HG02943 (cell line): ENCODE measurements around the gene STARD3.

Source experiments
- ATAC-seq: cut with Tn5 transposase; IDR thresholded peaks from one replicate; pipeline ENCODE4 v1.9.1; 2021; ENCODE audit warnings: mild to moderate bottlenecking, low read depth, moderate library complexity; ENCODE audit not compliant: unreplicated experiment

Gene STARD3

DNA sequence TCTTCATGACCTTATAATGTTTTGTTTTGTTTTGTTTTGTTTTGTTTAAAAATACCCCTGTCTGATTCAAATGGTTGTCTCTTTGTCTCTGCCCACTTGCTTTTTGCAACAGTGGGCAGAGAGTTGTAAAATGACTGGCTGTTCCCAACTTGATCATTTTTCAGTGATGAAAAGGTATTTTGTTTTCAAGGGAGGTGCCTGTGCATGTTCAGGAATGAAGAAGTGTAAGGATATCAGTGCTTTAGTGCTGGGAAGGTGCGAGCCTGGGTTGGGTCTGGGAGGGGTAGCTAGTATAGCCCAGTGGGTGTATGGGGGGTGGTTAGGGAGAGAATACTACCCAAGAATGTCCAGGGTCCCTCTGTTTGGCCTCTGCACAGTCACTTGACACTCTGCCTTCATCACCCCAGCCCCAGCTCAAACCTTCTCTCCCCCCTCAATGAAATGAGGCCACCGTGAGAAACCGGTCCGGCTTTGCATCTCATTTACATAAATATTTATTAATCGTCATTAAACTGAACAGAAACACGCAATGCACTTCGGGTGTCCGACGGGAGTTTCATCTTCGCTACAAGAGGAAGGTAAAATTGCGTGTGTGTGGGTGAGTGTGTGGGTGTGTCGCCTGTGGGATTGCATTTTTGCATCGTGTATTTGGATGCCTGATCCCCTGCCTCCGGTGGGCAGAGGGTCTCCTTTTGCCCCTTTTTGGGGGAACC is 33.5 kb upstream of the STARD3 start:
- ATAC-seq, result no peak

DNA sequence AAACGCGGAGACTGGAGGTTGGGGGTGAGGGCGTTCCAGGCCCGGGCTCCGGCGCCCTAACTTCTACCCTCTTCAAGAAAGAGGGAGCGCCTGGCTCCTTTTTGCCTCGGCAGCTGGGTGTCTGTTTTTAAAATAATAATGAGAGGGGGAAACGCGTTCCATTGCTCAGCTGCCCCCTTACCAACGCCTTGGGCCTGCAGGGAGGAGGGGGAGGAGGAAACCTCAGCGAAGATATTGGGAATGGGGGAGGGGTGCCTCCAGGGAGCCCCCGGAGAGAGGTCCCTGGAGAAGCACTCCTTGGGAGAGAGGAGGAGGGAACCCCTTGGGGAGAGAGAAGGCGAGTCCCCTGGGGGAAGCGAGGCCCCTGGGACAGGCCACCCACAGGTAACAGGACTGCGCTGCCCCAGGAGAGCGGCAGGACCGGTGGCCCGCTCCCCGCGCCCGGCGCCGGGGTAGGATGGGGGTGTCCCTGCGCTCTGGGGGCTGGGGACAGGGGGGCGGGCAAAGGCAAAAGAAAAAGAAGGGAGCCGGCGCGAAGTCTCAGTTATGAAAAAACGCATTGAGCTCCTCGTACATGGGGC is 31.9 kb upstream of the STARD3 start:
- no peak for ATAC-seq

DNA sequence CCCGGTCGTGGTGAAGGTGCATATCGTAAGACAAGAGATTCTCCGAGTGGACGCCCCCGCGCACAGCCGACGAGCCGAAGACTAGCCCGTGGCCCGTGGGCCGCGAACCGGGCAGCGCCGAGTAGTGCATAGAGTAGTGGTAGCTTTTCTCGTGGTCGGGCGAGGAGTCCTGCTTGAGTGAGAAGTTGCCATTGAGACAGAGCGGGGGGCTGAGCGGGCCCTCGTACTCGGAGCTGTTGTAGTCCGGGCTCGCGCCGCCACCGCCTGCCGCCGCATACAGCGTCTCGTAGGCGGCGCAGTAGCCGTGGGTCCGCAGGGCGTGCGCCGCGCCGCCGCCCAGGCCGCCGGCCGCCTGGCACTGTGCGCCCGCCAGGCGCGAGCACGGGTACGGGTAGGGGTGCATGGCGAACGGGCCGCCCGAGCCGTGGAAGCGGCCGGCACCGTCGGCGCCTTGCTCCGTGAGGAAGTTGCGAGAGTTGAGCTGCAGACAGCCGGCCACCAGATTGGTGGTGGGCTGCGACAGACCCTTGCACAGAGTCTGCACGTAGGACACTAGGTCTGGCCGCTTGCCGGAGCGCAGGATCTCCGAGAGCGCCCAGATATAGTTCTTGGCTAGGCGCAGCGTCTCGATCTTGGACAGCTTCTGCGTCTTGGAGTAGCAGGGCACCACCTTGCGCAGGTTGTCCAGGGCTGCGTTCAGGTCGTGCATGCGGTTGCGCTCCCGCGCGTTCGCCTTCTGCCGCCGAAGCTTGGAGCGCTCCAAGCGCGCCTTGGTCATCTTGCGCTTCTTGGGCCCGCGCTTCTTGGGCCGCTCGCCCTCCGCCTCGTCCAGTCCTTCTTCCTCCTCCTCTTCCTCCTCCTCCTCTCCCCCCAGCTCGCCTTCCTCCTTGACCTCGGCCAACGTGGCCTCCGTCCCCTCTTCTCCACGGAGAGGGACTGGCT is 31.2 kb upstream of the STARD3 start:
- no peak for ATAC-seq

DNA sequence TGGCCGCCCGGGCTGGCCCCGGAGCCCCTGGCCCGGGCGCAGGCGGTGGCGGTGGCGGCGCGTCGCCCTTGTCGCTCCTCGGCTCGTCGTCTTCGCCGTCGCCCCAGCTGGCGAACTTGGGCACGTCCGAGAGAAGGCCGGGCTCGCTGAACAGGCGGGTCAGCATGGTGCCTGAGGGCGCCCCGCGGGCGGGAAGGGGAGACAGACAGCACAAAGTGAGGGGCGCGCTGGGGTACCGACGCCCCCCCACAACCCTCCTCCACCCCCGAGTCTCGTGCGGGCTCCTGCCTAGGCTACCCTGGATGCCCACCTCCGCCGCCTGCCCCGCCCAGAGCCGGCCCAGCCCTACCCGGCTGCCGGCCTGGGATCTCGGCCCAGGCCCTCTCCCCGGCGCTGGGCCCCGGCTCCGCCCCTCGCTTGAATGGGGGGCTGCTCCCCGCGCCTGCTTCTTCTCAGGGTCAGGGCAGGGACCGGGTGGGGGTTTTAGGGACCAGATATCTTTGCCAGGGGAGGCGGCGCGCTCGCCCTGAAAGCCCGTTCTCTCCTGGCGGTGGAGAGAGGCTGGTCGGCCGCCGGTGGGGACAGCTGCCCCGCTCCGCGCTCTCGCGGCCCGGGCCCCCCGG is 30.4 kb upstream of the STARD3 start:
- ATAC-seq, result no peak

DNA sequence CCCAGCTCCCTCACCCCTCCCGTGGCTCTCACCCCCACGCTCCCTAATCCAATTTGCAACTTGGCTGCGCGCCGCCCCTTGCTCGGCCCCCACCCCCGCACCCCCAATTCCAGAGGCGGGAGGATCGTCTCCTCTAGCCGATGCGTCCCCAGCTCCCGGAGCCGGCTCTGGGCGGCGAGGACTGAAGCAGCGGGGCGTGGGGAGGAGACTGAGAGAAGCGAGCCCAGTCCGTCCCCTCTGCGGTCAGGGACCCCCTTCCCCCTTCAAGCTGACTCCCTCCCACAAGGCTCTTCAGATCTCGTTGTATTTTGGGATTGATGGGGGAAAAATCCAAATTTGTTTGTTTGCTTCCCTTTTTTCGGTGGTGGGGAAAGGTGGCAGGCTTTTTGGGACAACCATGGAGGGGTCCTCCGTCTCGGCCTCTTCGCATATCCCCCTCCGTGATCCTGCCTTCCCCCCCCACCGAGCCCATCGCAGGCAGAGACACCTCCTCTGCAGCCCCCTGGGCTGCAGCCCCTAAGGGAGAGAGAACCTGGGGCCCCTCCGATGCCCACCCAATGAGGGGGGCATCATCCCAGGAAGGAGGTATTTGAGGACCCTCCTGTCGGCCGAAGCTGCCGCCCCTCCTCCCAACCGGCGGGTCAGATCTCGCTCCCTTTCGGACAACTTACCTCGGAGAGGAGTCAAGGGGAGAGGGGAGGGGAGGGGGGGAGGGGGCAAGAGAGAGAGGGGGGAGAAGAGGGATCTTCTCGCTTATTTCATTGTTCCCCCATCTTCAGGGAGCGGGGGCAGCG is 29.7 kb upstream of the STARD3 start:
- ATAC-seq, result no peak

DNA sequence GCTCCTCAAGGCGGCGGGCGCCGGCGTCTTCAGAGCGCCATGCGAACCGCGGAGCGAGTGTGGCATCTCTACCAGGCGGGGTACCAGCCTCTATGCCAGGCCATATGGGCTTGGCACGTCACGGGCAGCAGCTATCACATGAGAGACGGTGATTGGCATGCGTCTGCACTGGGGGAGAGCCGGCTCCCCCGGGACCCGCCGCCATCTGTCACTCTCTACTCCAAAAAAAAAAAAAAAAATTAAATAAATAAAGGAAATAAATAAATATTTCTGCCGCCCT is 29.2 kb upstream of the STARD3 start, which contains the start of gene NEUROD2:
TSS of gene NEUROD2 (minus strand) at position 70 of the 280 bp plus-strand sequence. CDS start 1,321 bp downstream, outside the sequence.
- no peak for ATAC-seq

DNA sequence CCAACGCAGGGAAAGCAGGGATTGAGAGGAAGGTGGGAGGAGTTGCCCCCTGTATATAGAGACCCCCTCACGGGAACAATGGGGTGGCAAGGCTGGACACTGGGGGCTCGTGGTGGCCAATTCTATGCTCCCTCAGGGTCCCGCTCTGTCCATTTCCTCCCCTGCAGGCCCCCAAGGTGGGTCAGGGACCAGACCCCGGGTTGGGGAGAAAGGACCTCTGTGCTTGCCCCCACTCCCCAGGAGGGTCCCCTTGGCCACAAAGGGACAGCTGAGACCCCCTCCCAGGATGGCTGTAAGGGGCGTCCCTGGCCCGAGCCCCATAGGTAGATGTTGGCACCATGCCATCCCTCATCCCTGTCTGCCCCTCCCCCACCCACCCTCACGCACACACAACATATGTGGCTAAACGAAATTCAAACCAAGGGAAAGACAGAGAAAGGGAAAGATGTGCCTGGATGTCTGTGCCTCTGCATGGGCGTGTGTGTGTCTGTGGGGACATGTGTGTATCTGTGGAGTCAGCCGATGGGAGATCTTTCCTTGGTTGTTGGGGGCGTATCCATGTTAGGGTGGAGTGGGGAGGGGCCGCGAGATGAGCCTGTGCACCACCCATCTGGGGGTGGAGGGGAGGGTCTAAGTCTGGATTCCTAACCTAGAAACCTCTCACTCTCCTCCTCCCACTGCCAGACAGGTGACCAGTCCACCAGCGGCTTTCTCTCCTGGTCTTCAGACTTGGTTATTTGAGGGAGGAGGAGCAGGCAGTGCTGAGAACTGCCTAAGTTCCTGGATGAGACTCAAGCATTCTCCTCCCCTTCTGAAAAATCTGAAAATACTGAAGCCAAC is 28.6 kb upstream of the STARD3 start:
- no peak for ATAC-seq

DNA sequence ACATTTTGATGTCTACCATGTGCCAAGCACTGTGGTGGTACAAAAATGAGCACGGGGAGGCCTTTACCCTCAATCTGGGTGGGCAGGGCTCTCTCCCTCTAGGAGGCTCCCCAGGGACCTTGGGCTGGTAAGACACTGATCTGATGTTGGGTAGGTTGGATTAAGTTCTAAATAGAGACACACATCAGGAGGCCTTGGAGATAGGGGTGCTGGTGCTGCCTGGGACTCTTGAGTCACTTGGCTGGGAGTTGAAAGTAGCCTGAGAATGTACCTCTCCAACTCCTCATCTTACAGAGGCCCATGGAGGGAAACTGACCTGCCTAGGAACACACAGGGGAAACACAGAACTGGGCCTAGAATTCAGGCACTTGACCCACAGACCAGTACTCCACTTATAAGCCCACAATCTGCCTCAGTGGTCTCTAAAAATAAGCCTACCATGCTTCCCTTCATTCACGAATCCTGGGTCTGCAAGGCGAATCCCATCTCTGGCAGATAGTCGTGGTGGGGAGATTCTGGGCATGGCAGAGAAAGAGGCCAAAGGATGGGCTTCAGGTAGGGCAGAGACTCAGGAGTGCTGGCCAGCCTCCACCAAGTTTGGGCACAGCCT is 27.4 kb upstream of the STARD3 start:
- ATAC-seq, result no peak

DNA sequence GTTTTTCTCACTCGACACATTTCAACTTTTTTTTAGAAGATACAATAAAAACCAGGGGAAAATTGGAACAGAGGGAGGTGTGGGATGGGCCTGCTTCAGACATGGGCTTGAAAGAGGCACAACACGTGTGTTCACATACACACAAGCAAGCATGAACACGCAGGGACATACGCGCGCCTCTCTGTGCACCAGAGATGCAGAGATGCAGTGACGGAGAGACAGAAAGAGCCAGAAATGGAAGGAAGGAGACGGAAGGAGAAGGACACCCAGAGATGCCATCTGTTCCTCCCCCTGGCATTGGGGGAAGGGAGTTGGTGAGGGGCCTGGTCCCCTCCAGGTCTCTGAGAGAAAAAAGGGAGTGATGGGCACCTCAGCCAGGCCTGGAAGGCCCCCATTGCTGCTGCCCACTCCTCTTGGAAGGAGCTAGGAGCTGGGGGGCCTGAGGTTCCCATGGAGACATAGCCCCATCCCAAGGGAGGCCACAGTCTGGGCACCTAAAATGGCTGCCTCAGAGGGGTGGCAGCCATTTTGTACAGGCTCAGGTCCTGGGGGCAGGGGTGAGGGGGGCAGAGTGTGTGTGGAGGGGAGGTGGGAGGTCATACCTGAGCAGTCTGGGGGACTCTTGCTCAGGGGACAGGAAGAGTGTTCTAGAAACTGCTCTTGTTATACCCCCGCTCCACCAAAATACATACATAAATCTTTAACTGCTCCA is 25.4 kb upstream of the STARD3 start:
- ATAC-seq, result no peak

DNA sequence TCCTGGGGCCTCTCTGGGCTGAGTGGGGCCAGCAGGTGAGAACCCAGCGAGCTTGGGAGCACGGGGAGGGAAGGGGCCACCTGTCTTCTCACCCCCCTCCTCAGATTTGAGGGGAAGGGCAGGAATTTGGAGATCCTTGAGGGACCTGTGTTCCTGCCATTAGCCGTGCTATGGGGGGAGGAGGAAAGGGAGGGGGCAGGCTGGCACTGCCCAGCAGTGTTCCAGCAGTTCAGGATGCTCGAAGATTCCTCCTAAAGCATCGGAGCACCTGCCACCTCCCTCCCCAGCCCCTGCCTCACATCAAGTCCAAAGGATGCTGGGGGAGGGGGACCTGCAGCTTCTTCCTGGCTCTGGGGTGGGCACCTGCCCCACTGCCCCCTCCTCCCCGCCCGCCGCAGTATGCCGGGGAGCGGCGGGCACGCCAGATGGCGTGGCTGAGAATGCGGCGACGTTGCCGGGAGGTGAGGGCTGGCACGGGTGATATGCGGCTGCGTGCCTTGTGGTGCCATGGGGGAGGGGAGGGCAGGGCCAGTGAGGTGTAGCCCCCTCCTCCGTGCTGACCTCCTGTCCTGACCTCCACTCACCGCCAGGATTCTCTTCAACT is 24.6 kb upstream of the STARD3 start:
- no peak for ATAC-seq

DNA sequence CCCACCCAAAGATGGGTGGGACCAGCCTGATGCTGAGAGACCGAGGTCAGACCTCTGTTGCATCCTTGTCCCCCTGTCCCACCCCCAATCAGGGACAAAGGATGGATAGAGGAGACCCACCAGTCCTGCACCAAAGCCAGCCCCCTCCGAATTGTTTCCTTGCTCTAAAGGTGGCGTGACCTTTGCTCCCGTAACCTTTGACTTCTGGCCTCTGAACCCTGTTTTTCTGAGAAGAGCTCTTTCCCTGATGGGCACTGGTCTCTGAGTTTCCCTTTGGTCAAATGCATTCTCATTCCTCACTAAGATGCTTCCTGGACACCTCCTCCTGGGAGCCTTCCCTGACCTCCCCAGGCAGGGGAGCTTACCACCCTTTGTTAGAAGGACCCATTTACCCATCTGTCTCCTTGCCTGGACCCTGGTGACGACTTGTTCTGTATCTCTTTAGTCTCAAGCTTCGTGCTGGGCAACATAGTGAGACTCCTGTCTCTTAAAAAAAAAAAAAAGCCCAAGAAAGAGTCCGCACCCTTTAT is 23.9 kb upstream of the STARD3 start:
- ATAC-seq, result no peak

DNA sequence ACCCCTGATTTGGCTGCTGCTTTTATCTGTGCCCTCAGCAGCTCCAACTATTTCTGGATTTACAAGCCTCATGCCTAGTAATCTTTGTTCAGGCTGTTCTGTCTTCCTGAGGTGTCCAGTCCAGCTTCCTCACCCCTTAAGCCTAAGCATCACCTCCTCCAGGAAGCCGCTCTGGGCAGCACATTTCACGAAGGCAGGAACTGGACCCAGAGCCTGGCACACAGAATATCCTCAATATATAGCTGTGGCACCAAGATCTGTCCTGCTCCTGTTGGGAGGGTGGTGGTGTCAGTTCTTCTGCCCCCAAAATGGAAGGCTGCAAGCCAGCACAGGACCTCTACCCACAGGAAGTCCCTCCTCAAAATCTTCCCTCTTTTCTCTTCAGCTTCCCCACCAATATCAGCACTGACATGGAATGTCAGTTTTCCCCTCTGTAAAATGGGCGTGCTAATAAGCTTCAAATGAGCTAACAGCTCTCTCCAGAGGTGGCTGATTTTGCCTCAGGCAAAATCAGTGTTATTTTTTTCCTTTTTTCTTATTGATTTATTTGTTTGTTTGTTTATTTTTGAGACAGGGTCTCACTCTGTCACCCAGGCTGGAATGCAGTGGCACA is 22.3 kb upstream of the STARD3 start:
- ATAC-seq, result no peak

DNA sequence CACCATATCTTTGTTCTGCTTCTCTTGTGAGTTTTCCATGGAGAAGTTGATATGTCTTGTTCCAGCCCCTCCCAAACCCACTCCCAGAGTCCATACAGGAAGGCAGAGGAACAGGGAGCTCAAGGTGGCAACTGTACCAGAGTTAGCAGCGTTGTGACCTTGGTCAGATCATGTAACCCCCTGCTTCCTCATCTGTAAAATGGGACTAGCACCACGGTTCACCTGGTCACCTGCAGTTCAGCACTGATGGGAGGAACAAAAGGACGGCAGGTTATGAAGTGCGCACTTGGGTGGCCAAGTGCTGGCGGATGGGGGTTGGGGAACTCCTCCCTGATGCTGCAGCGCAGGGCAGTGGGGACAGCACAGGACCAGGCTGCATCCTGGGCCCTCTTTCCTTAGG is 21.5 kb upstream of the STARD3 start:
- no peak for ATAC-seq

DNA sequence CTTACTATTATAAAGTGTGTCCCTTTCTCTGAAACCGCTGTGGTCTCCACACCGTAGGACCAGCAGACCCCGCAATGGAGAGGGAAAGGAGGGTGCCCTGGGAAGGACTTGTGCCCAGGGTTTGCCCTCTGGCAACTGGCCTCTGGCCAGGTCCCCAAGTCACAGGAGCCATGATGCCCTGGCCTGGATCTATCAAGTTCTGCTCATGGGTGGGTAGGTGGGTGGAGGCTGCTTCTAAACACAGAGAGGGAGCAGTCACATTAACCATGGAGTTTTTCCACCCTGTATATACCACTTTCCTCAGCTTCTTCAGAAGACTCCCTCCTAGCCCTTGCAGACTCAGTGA is 19.9 kb upstream of the STARD3 start:
- ATAC-seq, result no peak

DNA sequence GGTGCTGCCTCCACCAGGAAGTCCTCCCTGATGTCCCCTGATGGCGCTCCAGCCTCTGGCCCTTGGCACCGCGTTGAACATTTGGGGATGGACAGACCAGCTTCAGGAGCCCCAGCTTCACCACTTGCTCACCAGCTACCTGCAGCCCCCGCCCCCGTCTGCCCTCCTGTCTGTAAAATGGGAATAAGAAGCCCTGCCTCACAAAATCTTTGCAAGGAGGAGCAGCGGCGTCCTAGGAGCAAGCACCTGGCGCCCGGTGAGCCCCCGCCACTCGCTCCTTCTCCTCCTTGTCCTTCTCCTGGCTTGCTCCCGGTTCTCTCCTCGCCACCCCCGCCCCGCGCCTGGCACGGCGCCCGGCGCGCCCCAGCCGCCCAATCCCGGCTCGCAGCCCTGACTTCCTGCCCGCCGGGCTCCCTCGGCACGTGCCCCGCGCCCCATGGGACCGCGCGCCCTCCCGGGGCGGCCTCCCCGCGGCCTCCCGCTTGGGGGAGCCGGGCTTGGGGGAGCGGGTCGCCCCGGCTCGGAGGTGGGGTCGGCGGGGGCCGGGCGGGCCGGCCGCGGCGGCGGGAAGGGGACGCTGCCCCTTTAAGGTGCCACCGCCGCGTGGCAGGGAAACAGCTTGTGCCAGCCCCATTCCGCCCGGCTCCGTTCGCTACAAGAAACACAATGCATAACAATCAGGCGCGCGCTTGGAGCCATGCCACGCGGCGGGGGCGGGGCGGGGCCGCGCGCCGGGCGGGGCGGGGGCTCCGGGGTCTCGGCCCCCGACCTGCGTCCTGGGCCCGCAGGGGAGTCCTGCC is 19.3 kb upstream of the STARD3 start:
- no peak for ATAC-seq

DNA sequence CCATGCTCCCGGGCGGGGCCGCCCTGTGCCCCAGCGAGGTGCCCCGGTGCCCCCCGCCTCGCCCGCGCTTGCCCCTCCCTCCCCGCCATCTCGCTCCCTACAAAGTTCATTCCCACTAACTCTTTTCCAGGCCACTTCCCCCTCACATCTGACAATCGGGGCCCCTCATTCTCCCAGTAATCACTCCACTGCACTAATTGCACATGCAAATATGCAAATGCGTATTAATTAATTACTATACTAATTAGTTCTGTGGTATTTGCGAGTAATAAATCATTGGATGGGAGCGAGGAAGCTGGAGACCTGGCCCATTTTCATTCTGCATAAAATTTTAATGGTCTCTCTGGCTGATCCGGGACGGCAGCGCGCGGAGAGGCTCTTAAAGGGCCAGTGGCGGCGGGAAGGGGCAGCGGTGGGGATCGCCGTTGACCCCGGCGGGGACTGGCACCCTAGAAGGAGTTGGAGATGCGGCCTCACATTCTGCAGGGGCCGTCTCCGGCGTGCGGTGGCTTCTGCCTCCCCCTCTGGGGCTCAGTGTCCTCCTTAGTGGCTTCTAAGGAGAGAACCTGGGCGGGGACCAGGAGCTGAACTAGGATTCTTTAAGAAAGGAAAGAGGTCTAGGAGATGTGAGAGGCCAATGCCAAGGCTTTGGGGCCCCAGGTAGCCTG is 18.6 kb upstream of the STARD3 start:
- ATAC-seq, result no peak
